Astrocyte of the spinal cord (primary cell): ENCODE measurements around the gene MTMR1.
A peak's percentile ranks its signal among the peaks of the same experiment; 100 is the strongest.

Experiments used
- DNase-seq: peaks from one replicate; pipeline ENCODE4 v3.0.0; 2011; ENCODE audit warnings: low read depth, low spot score
- H3K4me3 ChIP-seq: 2 replicates; pipeline ENCODE4 v1.5.1; 2011; ENCODE audit warnings: low read depth, mild to moderate bottlenecking, low read length, moderate library complexity
- in situ Hi-C: cut with HindIII; loops from 2 replicates; pipeline ENCODE4 v1.10.0; 2017; ENCODE audit warnings: low sequenced_read_pairs
- TF ChIP-seq, protein P1 (sequence below): IDR thresholded peaks from 2 replicates; pipeline ENCODE4 v1.5.1; 2012; ENCODE audit warnings: low read depth, mild to moderate bottlenecking, low read length, inconsistent platforms

MTMR1 gene

DNA sequence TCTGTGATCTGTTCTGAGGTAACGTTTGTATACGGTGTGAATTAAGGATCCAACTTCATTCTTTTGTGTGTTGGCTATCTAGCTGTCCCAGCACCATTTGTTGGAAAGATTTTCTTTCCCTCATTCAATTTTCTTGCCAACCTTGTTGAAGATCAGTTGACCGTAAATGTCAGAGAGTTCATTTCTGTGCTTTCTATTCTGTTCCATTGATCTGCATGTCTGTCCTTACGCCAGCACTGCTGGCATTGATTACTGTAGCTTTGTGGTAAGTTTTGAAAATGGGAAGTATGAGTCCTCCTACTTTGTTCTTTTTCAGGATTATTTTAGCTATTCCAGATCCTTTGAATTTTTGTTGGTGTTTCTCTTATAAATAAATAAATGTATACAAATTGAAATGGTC lies 60.8 kb downstream of the MTMR1 start:
- no peak for DNase-seq
- in situ Hi-C loops = loop anchor here (25.0 kb wide), 1 partner anchor 333 kb away; no protein-coding TSS in a partner anchor
- TF ChIP-seq, protein P1, sequence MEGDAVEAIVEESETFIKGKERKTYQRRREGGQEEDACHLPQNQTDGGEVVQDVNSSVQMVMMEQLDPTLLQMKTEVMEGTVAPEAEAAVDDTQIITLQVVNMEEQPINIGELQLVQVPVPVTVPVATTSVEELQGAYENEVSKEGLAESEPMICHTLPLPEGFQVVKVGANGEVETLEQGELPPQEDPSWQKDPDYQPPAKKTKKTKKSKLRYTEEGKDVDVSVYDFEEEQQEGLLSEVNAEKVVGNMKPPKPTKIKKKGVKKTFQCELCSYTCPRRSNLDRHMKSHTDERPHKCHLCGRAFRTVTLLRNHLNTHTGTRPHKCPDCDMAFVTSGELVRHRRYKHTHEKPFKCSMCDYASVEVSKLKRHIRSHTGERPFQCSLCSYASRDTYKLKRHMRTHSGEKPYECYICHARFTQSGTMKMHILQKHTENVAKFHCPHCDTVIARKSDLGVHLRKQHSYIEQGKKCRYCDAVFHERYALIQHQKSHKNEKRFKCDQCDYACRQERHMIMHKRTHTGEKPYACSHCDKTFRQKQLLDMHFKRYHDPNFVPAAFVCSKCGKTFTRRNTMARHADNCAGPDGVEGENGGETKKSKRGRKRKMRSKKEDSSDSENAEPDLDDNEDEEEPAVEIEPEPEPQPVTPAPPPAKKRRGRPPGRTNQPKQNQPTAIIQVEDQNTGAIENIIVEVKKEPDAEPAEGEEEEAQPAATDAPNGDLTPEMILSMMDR = no peak
- H3K4me3 ChIP-seq = no peak overlapping the region

DNA sequence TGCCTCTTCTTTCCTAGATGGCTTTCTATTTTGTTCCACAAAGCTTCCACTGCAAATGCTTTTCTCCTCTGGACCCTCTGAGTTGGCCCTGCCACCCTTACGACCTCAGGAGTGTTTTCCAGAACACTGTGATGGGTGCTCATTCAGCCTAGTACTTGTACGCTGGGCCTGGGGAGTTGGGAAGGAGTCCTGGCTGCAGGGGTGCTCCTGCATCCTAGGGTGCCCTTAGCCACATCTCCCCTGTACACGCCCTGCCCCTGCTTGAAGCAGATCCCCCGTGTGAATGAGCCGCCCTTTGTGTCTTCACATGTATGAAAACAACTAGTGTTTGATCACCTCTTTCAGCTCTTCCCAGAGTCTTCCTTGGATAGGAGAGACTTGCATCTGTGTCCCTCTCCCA lies 64.2 kb downstream of the MTMR1 start:
- DNase-seq = no peak
- TF ChIP-seq, protein P1 = no peak
- in situ Hi-C loops = loop anchor here (25.0 kb wide), 1 partner anchor 330 kb away; no protein-coding TSS in a partner anchor
- H3K4me3 ChIP-seq = no peak overlapping the region

DNA sequence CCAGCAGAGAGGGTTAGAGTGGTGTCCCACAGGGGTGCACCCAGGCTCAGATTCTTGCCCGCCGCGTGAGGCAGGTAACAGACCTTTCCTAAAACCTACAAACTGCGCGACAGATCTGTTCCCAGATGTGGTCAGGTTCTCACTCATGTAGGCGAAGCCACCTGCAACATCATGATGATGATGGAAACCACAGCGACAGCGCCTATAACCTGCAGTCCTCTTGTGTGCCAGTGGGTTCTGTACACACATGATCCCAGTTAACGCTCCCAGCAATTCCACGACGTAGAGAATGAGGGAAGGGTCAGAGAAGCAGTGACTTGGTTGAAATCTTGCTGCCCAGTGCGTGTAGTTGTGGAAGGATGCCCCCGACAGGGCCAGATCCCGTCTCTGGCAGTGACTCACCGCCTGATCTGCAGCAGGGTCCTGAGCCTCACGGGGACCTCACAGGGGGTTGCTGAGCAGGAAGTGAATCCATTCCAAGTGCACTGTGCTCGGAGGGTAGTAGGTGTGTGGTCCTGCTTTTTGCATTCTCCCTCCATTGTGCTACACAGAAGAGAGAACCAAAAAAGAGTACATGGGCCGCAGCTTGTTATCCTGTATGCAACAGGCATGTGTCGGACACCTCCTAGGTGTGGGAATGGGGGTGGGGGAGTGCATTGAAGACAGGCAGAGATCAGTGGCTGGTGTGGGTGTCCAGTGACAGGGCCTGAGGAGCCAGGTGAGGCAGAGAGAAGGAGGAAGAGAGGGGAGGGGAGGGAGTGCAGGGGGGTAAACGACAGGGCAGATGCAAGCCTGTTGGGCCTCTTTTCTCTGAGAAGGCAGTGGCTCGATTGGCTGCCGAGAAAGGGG lies 66.6 kb downstream of the MTMR1 start:
- in situ Hi-C loops = loop anchor here (25.0 kb wide), 1 partner anchor 328 kb away; no protein-coding TSS in a partner anchor
- H3K4me3 ChIP-seq = no peak overlapping the region
- TF ChIP-seq, protein P1 = no peak
- peak; percentile 21 for DNase-seq

DNA sequence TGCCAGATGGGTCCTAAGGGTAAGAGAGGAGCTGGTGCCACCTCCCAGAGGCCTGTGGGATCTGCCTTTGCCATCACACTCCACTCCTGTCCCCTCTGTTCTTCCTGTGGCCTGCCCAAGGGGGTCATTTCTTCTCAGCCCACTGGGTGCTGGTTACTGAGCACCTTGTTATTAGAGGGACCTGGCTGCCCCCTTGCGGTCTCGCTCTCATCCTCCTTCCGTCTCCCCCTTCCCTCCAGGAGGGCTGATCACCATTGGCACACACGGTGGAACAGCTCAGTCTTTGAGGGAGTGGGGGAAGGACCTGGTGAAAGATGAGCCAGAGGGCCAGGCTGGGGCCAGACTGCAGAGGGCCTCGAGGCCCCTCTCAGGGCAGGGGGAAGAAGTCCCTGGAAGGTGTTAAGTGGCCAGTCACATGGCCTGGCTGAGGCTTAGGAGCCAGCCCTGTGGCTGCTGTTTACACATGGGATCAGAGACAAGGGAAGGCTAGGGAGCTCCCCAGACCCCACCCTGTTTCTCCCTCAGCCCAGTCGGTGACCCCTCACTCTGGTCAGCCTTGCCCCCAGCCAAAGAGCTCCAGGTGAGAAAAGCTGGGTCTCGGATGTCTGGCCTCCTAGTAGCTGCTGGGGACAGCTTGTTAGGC lies 68.1 kb downstream of the MTMR1 start:
- TF ChIP-seq, protein P1 = no peak
- DNase-seq = no peak
- no peak overlapping the region for H3K4me3 ChIP-seq
- in situ Hi-C loops = loop anchor here (25.0 kb wide), 1 partner anchor 326 kb away; no protein-coding TSS in a partner anchor

DNA sequence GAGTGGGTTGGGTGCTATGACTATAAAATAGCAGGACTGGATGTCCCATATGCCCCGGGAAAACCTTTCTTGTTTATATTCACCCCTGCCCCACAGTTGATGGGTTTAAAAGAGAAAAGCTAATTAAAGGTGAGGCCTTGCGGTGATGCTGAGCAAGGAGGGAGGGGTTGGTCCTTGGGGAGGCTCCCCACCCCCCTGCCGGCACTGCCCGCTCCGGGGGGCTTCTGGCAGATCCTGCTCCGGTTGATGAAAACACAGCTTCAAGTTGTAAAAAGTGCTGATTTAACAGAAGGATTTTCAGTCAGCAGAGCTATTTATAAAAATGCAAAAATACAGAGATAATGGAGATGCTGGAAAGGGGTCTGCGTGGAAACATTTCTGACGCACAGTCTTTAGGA lies 68.6 kb downstream of the MTMR1 start:
- no peak overlapping the region for H3K4me3 ChIP-seq
- in situ Hi-C loops = loop anchor here (25.0 kb wide), 1 partner anchor 325 kb away; no protein-coding TSS in a partner anchor
- DNase-seq = no peak
- TF ChIP-seq, protein P1 = no peak

DNA sequence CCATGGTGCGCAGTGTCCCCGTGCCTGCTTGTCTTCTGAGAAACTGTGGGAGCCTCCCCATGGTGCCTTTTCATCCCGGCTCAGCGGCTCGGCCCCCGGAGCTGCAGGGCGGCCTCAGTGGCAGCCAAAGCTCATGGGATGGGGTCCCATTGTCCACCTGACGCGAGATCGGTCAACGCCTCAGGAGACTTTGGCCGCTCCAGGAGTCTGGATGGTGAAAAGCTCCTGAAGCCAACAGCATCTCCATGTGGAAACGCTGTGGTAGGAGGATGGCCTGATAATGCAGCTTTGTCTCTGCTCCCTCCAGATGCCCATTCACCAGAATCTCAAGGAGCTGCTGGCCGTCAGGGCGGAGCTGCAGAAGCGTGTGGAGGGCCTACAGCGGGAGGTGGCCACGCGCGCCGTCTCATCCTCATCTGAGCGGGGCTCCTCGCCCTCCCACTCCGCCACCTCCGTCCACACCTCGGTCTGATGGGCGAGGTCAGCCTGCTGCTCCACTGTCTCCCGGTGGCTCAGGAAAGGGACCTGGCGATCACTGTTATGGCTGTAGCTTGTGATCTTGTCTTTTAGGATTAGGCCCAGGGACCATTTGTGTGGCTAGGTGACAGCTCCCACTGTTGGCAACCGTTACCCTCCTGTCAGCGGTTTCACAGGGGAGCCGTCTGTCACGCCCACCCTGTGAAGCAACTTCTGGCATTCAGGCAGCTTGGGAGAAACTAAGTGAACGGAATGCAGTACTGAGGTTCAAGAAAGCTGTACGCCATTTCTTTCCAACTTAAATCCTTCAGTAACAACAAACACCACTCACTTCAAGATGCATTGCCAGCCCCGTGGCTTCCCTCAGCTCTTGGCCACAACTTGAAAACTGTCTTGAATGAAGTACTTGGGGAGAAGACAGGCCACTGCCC lies 69.3 kb downstream of the MTMR1 start:
- H3K4me3 ChIP-seq = no peak overlapping the region
- in situ Hi-C loops = loop anchor here (25.0 kb wide), 1 partner anchor 325 kb away; no protein-coding TSS in a partner anchor
- TF ChIP-seq, protein P1 = no peak
- DNase-seq = no peak
